Measurements from ENCODE around the gene PDZD8.

PDZD8 gene

GRCh38 chr10:117271427-117271826 is 103.8 kb downstream of the PDZD8 start:
- no peaks in the 10 kb centered on the region for H3K36me3 ChIP-seq (ENCODE audit: insufficient read depth, low read length)
- no peak overlapping the region for H3K9ac ChIP-seq (ENCODE audit: low read depth, low read length)
- no peaks in the 10 kb centered on the region; the same call in 1 of the 2 replicates for H3K4me1 ChIP-seq (ENCODE audit: insufficient read depth, low read length)
- no peaks in the 10 kb centered on the region for H3K9me3 ChIP-seq (ENCODE audit: control insufficient read depth, insufficient read depth, low read length)

GRCh38 chr10:117268907-117269306 is 106.3 kb downstream of the PDZD8 start:
- Histone ChIP-seq H3K9ac (ENCODE audit: low read depth, low read length) (no peak overlapping the region), H3K36me3 (ENCODE audit: insufficient read depth, low read length) (no peaks in the 10 kb centered on the region), H3K4me1 (ENCODE audit: insufficient read depth, low read length) (no peaks in the 10 kb centered on the region; the same call in 1 of the 2 replicates), H3K9me3 (ENCODE audit: control insufficient read depth, insufficient read depth, low read length) (no peaks in the 10 kb centered on the region)

- H3K4me1 ChIP-seq (ENCODE audit: insufficient read depth, low read length): no peaks in the 10 kb centered on the region; the same call in 1 of the 2 replicates
- no peaks in the 10 kb centered on the region for H3K36me3 ChIP-seq (ENCODE audit: insufficient read depth, low read length)
- no peaks in the 10 kb centered on the region for H3K9me3 ChIP-seq (ENCODE audit: control insufficient read depth, insufficient read depth, low read length)
- no peak overlapping the region for H3K9ac ChIP-seq (ENCODE audit: low read depth, low read length)
These were observed 107.0 kb downstream of the PDZD8 start for GRCh38 chr10:117268258-117268657.

GRCh38 chr10:117266812-117267211 is 108.4 kb downstream of the PDZD8 start:
- Histone ChIP-seq H3K9me3 (ENCODE audit: control insufficient read depth, insufficient read depth, low read length) (no peaks in the 10 kb centered on the region), H3K9ac (ENCODE audit: low read depth, low read length) (no peak overlapping the region), H3K36me3 (ENCODE audit: insufficient read depth, low read length) (no peaks in the 10 kb centered on the region), H3K4me1 (ENCODE audit: insufficient read depth, low read length) (no peaks in the 10 kb centered on the region)

GRCh38 chr10:117266400-117266799 is 108.8 kb downstream of the PDZD8 start:
- Histone ChIP-seq H3K9me3 (ENCODE audit: control insufficient read depth, insufficient read depth, low read length) (no peaks in the 10 kb centered on the region), H3K9ac (ENCODE audit: low read depth, low read length) (no peak overlapping the region), H3K36me3 (ENCODE audit: insufficient read depth, low read length) (no peaks in the 10 kb centered on the region), H3K4me1 (ENCODE audit: insufficient read depth, low read length) (no peaks in the 10 kb centered on the region)

GRCh38 chr10:117264782-117265181 is 110.5 kb downstream of the PDZD8 start:
- Histone ChIP-seq H3K9ac (ENCODE audit: low read depth, low read length) (no peak overlapping the region), H3K4me1 (ENCODE audit: insufficient read depth, low read length) (peaks cover 2% of the 10 kb centered on the region), H3K9me3 (ENCODE audit: control insufficient read depth, insufficient read depth, low read length) (no peaks in the 10 kb centered on the region), H3K36me3 (ENCODE audit: insufficient read depth, low read length) (no peaks in the 10 kb centered on the region)

GRCh38 chr10:117262903-117263293 is 112.3 kb downstream of the PDZD8 start:
- Histone ChIP-seq H3K36me3 (ENCODE audit: insufficient read depth, low read length) (no peaks in the 10 kb centered on the region), H3K4me1 (ENCODE audit: insufficient read depth, low read length) (peaks cover 7% of the 10 kb centered on the region), H3K9me3 (ENCODE audit: control insufficient read depth, insufficient read depth, low read length) (no peaks in the 10 kb centered on the region), H3K9ac (ENCODE audit: low read depth, low read length) (no peak overlapping the region)

GRCh38 chr10:117262291-117262902 is 112.8 kb downstream of the PDZD8 start:
- Histone ChIP-seq H3K36me3 (ENCODE audit: insufficient read depth, low read length) (no peaks in the 10 kb centered on the region), H3K4me1 (ENCODE audit: insufficient read depth, low read length) (peaks cover 7% of the 10 kb centered on the region), H3K9ac (ENCODE audit: low read depth, low read length) (no peak overlapping the region), H3K9me3 (ENCODE audit: control insufficient read depth, insufficient read depth, low read length) (no peaks in the 10 kb centered on the region)

GRCh38 chr10:117261501-117261900 is 113.7 kb downstream of the PDZD8 start:
- Histone ChIP-seq H3K4me1 (ENCODE audit: insufficient read depth, low read length) (peaks cover 7% of the 10 kb centered on the region), H3K9ac (ENCODE audit: low read depth, low read length) (no peak overlapping the region), H3K36me3 (ENCODE audit: insufficient read depth, low read length) (no peaks in the 10 kb centered on the region), H3K9me3 (ENCODE audit: control insufficient read depth, insufficient read depth, low read length) (no peaks in the 10 kb centered on the region)

- H3K4me1 ChIP-seq (ENCODE audit: insufficient read depth, low read length): peaks cover 7% of the 10 kb centered on the region
- H3K9ac ChIP-seq (ENCODE audit: low read depth, low read length): no peak overlapping the region
- no peaks in the 10 kb centered on the region for H3K9me3 ChIP-seq (ENCODE audit: control insufficient read depth, insufficient read depth, low read length)
- no peaks in the 10 kb centered on the region for H3K36me3 ChIP-seq (ENCODE audit: insufficient read depth, low read length)
These were observed 115.2 kb downstream of the PDZD8 start for GRCh38 chr10:117260084-117260483.

GRCh38 chr10:117259279-117259678 is 116.0 kb downstream of the PDZD8 start:
- H3K36me3 ChIP-seq (ENCODE audit: insufficient read depth, low read length): no peaks in the 10 kb centered on the region
- no peaks in the 10 kb centered on the region for H3K9me3 ChIP-seq (ENCODE audit: control insufficient read depth, insufficient read depth, low read length)
- H3K4me1 ChIP-seq (ENCODE audit: insufficient read depth, low read length): peaks cover 8% of the 10 kb centered on the region
- no peak overlapping the region for H3K9ac ChIP-seq (ENCODE audit: low read depth, low read length)

- H3K4me1 ChIP-seq (ENCODE audit: insufficient read depth, low read length): peaks cover 11% of the 10 kb centered on the region
- H3K9me3 ChIP-seq (ENCODE audit: control insufficient read depth, insufficient read depth, low read length): no peaks in the 10 kb centered on the region
- H3K9ac ChIP-seq (ENCODE audit: low read depth, low read length): no peak overlapping the region
- no peaks in the 10 kb centered on the region for H3K36me3 ChIP-seq (ENCODE audit: insufficient read depth, low read length)
These were observed 117.5 kb downstream of the PDZD8 start for GRCh38 chr10:117257721-117258120.

GRCh38 chr10:117256910-117257309 is 118.3 kb downstream of the PDZD8 start:
- H3K36me3 ChIP-seq (ENCODE audit: insufficient read depth, low read length): no peaks in the 10 kb centered on the region
- H3K9me3 ChIP-seq (ENCODE audit: control insufficient read depth, insufficient read depth, low read length): no peaks in the 10 kb centered on the region
- H3K9ac ChIP-seq (ENCODE audit: low read depth, low read length): no peak overlapping the region
- H3K4me1 ChIP-seq (ENCODE audit: insufficient read depth, low read length): peaks cover 11% of the 10 kb centered on the region

- Histone ChIP-seq H3K36me3 (ENCODE audit: insufficient read depth, low read length) (no peaks in the 10 kb centered on the region), H3K9me3 (ENCODE audit: control insufficient read depth, insufficient read depth, low read length) (no peaks in the 10 kb centered on the region), H3K9ac (ENCODE audit: low read depth, low read length) (no peak overlapping the region), H3K4me1 (ENCODE audit: insufficient read depth, low read length) (peaks cover 11% of the 10 kb centered on the region)
These were observed 119.3 kb downstream of the PDZD8 start for GRCh38 chr10:117255835-117256460.
